GM04503 (cell line): ENCODE measurements around the gene NENF.

Source experiments
- DNase-seq: peaks from one replicate; pipeline ENCODE4 v3.0.0-alpha.2; 2012; ENCODE audit warnings: low read depth

Gene NENF

DNA sequence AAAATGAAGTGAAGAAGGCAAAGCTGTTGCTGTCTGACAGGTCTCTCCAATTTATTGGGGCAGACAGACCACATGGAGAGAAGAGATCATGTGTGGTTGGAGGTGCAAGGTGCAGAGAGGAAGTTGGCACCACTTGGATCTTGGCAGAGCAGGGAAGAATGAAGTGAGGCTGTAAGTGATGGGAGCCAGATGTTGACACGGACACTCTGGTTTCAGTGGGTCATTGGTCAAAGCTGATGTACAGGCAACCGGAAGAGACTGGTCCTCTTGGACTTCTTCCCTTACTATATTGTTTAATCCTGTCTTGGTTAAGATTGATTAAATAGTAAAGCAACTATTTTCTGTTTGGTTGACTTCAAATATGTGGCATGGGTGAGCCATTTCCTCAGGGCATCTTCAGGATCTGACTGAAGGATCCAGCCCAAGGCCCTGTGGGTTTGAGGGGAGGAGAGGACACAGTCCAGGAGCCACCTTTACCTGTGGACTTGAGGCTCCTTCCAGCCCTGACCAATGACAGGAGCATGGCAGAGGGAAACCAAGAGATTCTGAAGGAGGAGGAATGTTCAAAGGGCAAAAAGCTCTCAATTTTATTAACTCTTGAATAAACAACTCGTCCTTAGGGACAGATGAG is 49.4 kb downstream of the NENF start:
- DNase-seq: no peak

DNA sequence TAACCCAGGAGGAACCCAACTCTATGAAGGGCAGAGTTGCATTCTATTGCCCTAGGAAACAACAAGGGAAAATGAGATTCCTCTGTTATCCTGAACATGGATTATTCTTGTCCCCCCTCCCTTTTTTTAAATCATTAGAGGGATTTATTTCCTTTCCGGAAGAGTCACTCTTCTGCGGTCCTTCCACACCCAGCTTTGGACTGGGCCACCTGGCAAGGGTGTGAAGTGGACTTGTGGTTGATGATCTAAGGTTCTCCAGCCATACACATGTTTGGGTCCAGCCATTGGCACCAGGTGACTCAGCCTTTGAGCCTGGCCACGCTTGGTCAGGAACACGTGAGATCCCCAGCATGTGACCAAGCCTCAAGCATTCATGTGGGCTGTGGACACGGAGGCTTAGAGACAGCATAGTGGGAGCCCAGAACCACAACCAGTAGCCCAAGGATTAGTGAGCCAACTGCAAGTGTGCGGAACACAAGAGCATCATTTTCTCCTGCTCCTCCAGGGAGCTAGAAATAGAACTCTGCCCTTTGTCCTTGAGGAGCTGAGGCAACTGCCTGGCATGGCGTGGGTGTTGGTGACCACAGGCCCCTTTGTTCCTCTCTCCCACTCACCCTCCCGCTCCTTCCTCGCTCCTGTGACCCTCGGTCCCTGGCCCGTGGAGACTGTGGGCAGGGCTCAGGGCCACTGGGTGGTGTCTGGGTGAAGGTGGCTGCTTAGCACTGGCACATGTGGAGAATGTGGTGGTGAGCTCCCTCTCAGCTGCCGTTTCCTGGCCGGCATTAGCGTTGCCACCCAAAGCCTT is 50.1 kb downstream of the NENF start:
- DNase-seq: no peak

DNA sequence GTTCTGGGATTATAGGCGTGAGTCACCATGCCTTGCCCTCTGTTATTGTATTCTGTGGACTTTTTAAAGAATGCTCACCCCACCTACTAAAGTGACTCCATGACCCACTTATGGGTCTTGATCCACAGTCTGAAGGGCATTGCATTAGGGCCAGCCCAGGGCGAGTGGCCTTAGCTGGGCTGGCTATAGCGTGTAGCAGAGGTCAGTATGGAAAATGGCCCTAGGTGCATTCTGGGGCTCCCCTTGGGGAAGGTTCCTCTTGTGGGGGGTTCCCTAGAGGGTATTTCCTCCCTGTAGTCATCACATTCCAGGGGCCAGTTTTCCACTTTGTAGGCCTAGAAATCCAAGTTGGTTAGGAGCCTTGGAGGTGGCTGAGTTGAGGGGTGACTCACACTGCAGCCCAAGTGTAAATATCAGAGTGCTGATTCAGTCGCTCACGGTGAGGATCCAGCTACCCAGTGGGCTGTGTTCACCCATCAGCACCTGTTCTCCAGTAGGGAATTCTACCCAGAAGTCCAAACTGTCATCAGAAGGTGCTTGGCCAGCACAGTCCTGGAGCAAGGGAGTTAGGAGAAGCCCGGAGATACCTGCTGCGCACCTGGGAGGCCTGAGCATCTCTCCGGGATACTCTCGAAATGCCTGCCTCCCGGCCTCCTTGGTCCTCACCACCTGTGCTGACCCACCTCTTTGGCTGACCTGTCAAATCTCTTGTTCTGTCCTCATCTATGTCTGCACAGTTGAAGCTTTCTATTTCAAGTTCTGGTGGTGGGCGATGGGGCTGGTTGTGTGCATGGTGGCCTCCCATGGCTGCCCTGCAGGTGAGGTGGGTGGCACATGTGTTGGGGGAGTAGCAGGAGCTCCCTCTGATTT is 52.2 kb downstream of the NENF start:
- DNase-seq: no peak

DNA sequence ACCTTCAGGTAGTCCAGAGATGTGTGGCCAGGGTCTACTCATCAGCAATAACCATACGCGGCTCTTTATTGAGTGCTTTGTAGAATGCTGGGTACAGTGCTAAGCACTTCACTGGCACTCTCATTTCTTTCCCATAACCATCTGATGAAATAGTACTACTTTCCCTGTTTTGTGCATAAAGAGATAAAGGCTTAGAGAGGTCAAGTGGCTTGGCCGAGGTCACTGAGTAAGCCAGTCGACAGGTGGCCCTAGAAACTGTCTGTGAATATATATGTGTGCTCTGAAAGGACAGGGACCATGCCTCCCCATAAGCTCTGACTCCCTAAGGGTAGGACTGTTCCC is 52.8 kb downstream of the NENF start:
- no peak for DNase-seq

- DNase-seq: peak; percentile 65
Measured at GRCh38 chr1:212485913-212486618, 53.3 kb downstream of the NENF start.

DNA sequence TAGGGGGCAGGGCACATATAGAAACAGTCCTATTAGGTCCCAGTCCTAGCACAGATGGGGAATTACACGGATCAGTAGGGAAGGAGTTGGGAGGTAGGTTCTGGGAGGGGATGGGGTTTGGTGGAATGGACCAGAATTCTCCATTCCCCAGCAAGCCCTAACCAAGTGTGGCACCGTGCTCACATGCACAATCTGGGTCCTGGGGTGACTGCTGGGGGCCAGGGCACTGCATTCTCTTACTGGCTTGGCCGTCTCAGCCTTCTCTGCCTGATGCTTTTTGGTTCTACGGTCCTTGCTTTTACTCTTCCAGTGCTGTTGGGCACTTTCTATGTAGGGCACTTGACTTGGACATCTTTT is 53.9 kb downstream of the NENF start:
- no peak for DNase-seq

- DNase-seq: no peak
Measured at GRCh38 chr1:212487286-212487685, 54.6 kb downstream of the NENF start.

- DNase-seq: no peak
Measured at GRCh38 chr1:212487774-212488435, 55.2 kb downstream of the NENF start.

DNA sequence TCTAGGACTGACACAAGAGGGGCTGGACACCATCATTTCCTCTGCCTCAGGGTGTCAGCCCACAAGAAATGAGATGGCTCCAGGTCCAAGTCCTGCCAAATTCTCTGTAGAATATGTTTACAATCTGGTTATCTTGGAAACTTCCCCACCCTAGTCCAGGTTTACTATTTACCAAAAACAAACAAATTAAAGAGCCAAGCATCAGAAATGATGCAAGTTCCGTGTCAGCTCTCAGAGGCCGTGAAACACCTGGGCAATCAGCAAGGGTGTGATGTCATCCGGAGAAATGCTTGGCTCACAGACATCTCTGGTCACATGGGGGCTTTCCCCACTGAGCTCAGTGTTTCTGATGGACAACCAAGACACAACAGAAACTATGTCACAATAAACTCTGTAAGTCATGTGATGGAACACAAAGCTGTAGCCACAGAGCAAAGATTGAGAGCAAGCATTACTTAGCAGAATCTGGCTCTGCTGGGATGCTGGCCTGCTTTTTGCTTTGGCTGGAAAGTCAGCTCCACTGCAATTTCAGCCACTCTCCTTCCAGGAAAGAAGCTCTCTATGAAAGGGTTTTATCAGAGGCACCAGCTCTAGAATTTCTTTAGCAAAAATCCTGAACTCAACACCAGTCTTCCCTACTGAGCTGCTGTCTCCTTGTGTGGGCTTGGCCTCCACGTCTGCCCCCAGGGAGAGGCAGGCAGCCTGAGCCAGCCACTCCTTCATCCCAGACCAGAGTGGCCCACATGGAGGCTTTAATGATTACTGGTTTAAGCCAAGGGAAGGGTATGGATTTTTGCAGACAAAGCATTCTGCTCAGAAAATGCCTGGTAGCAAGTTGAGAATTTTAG is 55.9 kb downstream of the NENF start:
- no peak for DNase-seq

DNA sequence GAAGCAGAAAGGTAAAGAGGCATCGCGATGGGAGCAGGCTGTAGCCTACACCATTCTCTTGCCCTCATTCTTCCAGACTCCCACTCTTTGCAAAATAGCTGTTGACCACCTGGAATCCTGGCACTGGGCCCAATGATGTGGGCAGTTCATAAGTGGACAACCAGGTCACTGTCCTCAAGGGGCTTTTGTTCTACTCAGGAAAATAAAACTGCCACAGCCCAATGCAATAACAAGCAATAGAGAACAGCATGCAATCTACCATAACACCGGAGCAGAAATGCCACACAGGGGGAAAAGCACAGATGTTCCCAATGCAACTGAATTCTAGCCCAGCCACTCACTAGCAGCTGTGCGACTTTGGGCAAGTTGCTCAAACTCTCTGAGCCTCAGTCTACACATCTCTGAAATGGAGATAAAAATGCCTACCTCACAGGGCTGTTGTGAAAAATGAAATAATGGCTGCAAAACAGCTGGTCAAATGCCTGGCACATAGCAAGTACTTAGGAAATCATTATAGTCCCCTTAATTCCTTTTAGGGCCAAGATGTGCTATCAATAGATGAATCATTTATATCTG is 56.7 kb downstream of the NENF start:
- DNase-seq: no peak

- DNase-seq: no peak
Measured at GRCh38 chr1:212490276-212490675, 57.6 kb downstream of the NENF start.

GRCh38 chr1:212491454-212491853 is 58.7 kb downstream of the NENF start:
- DNase-seq: no peak
